ENCODE measurements around the gene ABO. TPM values are rescaled to one million over a fixed set of nuclear protein-coding genes. Genes with fewer than 3 reads are reported as not detected.

The ABO gene
- 0.31 and 0.37 TPM in 2 replicates for total RNA-seq (2021)
- long read RNA-seq = 0 reads

GRCh38 chr9:133275105-133276000 is at the start of gene ABO:
ABO (minus strand) TSS chr9:133275201.
- H2AK5ac ChIP-seq (ENCODE audit: insufficient read length, low read length) = no peak within 1 kb of the TSS
- no peaks in the 10 kb centered on the region for H3K4me1 ChIP-seq (ENCODE audit: insufficient read depth, low read length)
- no peak for DNase-seq
- Mint-ChIP-seq H3K4me1 (peaks cover 0 to 5% of the 10 kb centered on the region in 2 experiments; a peak in 1 of 4 replicates), H3K27ac (no peak within 1 kb of the TSS), H3K27me3 (ENCODE audit: low read depth) (peaks cover 85% of the 10 kb centered on the region), H3K36me3 (ENCODE audit: insufficient read depth in 1 of 3, low read depth in 3 of 3) (peaks cover 0 to 2% (median 0%) of the 10 kb centered on the region in 3 experiments; a peak in 1 of 7 replicates), H3K9me3 (peaks cover 7 to 8% of the 10 kb centered on the region in 2 experiments; a peak in 3 of 5 replicates), H3K4me3 (peak within 1 kb of the TSS; percentile 50 to 79)
- no peak within 1 kb of the TSS for H3T11ph ChIP-seq (ENCODE audit: low read length)
- no peak within 1 kb of the TSS for H3K27ac ChIP-seq (ENCODE audit: insufficient read length, low read depth, low read length)
- no peak within 1 kb of the TSS for H3K23ac ChIP-seq (ENCODE audit: insufficient read length, low read depth, low read length)
- no peak within 1 kb of the TSS for H2BK5ac ChIP-seq (ENCODE audit: insufficient read length, low read length)
- H3K27me3 ChIP-seq (ENCODE audit: insufficient read depth, low read length) = peaks cover 21% of the 10 kb centered on the region
- H2AFZ ChIP-seq (ENCODE audit: low read length) = no peak within 1 kb of the TSS
- peak within 1 kb of the TSS; percentile 29; the same call in 1 of the 2 replicates for H3K14ac ChIP-seq (ENCODE audit: insufficient read depth, low read length)
- H3K56ac ChIP-seq (ENCODE audit: insufficient read length, low read depth, low read length) = no peak within 1 kb of the TSS
- no peak within 1 kb of the TSS for H3K9ac ChIP-seq (ENCODE audit: extremely low read depth, insufficient read length, low read length)
- H3K79me1 ChIP-seq (ENCODE audit: insufficient read depth, low read depth, low read length, poor library complexity, severe bottlenecking) = no peaks in the 10 kb centered on the region
- no peak within 1 kb of the TSS for H2BK120ac ChIP-seq (ENCODE audit: low read depth, low read length, poor library complexity, severe bottlenecking)
- no peak within 1 kb of the TSS for H2BK12ac ChIP-seq (ENCODE audit: insufficient read length, low read depth, low read length)
- no CpG with 5 or more reads among the region's 110 CpGs for WGBS (ENCODE audit: extremely low coverage, insufficient read length, low lambda C conversion rate)
- H3K4ac ChIP-seq (ENCODE audit: low read depth, low read length) = no peak within 1 kb of the TSS
- peaks cover 3% of the 10 kb centered on the region for H3K23me2 ChIP-seq (ENCODE audit: insufficient read length, low read depth, low read length, poor library complexity, severe bottlenecking)
- peak; percentile 40; the same call in 2 of the 3 replicates for TF ChIP-seq CTCF (conservative IDR thresholded peaks at IDR 0.05)
- no peak within 1 kb of the TSS for H2BK15ac ChIP-seq (ENCODE audit: low read depth, low read length)
- no peaks in the 10 kb centered on the region for H3K9me3 ChIP-seq (ENCODE audit: control insufficient read depth, low read depth, low read length)
- H3K4me2 ChIP-seq (ENCODE audit: insufficient read depth, insufficient read length, low read length) = peak within 1 kb of the TSS; percentile 37
- H3K79me2 ChIP-seq (ENCODE audit: insufficient read depth, low read length) = no peaks in the 10 kb centered on the region
- H4K20me1 ChIP-seq (ENCODE audit: control insufficient read depth, insufficient read depth, insufficient read length) = no peaks in the 10 kb centered on the region
- H4K5ac ChIP-seq (ENCODE audit: insufficient read length, low read depth, low read length) = no peak within 1 kb of the TSS
- H4K91ac ChIP-seq (ENCODE audit: insufficient read length, low read depth, low read length) = no peak within 1 kb of the TSS
- H4K8ac ChIP-seq (replicated peaks; ENCODE audit: insufficient read length, low read depth, low read length) = no peak within 1 kb of the TSS
- H3K18ac ChIP-seq (ENCODE audit: insufficient read length, low read depth, low read length) = no peak within 1 kb of the TSS
- no peak within 1 kb of the TSS for H2BK20ac ChIP-seq (ENCODE audit: low read depth, low read length, poor library complexity, severe bottlenecking)

Measured in H9 (cell line).